Retinal pigment epithelial cell (primary cell): Measurements from ENCODE around the gene DNASE1.

Source experiments
- DNase-seq: peaks from one replicate; pipeline ENCODE4 v3.0.0-alpha.2; 2010; ENCODE audit warnings: low read depth
- H3K4me3 ChIP-seq: 2 replicates; pipeline ENCODE4 v1.5.1; 2011; ENCODE audit warnings: mild to moderate bottlenecking, low read length, control low read depth, moderate library complexity
- TF ChIP-seq, protein P1 (sequence below): conservative IDR thresholded peaks from 2 replicates; pipeline ENCODE4 v1.5.1; 2011; ENCODE audit warnings: low read depth, low read length, control low read depth, inconsistent platforms

DNASE1 gene

DNA sequence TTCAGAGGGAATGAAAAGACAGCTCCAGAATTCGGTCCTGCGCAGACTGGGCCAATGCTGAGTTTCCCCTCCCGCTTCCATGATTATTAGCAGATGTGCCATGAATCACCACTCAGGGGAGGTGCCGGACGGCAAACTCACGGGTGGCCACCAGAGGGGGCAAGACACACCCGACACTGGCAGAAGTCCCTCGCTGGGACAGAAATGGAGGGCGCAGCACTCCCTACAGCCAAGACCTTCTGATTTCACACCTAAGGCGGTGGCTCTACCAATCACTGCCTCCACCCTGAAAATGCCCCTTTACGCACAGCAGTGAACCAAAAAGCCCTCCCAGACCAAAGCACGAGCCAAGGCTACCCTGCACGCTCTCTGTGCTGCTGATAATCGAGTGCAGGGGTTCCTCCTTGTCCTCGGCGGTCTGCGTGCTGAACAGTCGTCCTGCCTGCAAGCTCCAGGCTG is 36.0 kb downstream of the DNASE1 start:
- TF ChIP-seq, protein P1, sequence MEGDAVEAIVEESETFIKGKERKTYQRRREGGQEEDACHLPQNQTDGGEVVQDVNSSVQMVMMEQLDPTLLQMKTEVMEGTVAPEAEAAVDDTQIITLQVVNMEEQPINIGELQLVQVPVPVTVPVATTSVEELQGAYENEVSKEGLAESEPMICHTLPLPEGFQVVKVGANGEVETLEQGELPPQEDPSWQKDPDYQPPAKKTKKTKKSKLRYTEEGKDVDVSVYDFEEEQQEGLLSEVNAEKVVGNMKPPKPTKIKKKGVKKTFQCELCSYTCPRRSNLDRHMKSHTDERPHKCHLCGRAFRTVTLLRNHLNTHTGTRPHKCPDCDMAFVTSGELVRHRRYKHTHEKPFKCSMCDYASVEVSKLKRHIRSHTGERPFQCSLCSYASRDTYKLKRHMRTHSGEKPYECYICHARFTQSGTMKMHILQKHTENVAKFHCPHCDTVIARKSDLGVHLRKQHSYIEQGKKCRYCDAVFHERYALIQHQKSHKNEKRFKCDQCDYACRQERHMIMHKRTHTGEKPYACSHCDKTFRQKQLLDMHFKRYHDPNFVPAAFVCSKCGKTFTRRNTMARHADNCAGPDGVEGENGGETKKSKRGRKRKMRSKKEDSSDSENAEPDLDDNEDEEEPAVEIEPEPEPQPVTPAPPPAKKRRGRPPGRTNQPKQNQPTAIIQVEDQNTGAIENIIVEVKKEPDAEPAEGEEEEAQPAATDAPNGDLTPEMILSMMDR: peak; percentile 94
- DNase-seq: peak; percentile 52
- H3K4me3 ChIP-seq: no peak overlapping the region

DNA sequence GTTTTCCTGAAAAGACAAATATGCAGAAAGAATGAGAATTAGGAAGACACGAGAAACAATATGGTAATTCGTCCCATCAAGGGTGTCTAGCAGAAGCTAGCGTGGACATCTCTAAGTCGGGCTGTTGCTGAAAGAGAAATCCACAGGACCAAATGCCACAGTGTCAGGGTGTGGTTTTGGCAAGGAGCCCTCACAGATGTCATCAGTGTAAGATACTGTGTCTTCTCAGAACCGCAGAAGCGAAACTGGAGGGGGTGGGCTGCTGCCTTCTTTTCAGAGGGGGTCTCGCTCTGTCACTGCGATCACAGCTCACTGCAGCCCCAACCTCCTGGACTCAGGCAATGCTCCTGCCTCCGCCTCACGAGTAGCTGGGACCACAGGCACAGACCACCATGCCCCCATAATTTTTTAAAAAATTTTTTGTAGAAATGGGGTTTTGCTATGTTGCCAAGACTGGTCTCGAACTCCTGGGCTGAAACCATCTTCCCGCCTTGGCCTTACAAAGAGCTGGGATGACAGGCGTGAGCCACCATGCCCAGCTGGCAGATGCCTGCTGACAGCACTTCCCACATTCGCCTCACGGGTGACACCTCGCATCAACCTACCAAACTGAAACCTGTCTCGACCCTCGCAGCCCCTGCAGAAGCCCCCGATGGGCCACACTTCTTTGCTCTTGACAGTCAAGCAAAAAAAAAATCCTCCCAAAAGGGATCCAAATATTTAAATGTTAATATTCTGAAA is 36.7 kb downstream of the DNASE1 start:
- DNase-seq: no peak
- no peak overlapping the region for H3K4me3 ChIP-seq
- TF ChIP-seq, protein P1: no peak

DNA sequence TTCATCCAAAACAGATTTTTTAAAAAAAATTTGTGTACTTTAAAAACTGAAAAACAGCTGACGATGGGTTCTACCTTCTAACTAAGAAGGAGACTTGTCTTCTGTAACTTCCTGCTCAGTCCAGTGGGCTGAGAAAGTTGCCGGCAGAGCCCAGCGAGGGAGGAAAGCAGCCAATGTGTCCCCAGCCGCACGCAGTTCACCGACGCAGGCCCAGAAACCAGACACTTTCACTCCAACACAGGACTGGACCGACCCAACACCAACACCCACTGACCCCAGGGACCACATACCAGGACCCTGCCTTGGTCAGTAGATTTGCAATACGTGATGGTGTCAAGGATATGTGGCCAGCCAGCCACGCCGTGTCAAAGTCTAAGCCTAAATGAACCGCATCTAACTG is 37.3 kb downstream of the DNASE1 start:
- TF ChIP-seq, protein P1: no peak
- no peak for DNase-seq
- no peak overlapping the region for H3K4me3 ChIP-seq

DNA sequence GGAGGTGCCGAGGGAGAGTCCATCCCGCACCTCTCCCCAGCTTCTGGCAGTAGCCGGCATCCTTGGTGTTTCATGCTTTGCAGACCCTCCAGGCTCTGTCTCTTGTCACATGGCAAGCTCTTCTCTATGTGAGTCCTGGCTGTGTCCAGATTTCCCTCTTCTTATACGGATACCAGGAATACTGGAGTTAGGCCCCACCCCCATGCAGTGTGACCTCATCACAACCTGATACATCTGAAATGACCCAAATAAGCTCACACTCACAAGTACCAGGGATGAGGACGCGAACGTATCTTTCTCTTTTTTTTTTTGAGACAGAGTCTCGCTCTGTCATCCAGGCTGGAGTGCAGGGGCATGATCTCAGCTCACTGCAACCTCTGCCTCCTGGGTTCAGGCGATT is 39.6 kb downstream of the DNASE1 start:
- TF ChIP-seq, protein P1: no peak
- H3K4me3 ChIP-seq: no peak overlapping the region
- no peak for DNase-seq

DNA sequence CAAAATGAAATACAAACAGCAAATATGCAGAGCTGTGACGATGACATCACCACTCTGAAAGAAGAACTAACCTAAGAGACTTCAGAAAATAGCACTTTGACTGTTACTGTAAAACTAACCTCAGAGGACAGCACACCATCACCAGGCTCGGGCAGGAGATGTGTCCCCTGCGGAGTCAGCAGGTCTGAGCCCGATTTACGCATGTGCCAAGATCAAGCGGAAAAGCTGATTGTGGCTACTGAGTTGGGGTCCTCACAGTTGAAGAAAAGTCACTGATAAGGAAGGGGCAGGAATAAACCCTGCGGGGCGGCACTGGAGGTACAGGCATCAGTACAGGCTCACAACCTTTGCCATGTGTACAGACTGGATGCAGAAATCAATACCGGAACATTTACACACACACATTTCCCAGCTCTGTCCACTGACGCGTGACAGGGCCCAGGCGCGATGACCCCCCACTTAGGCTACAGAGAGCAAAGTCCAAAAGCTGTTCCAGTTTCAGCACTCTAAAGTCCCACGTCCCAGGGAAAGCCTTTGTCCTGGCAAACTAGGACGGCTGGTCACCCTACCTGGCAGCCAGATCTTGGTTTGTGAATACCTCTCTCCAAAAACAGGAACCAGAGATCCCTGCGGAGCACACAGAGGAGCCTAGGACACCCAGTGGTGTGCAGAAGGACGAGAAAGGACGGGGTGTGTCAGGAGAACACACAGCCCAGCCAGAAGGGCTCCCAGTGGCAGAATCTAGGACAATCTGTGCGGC is 41.3 kb downstream of the DNASE1 start:
- TF ChIP-seq, protein P1: no peak
- no peak overlapping the region for H3K4me3 ChIP-seq
- DNase-seq: no peak

DNA sequence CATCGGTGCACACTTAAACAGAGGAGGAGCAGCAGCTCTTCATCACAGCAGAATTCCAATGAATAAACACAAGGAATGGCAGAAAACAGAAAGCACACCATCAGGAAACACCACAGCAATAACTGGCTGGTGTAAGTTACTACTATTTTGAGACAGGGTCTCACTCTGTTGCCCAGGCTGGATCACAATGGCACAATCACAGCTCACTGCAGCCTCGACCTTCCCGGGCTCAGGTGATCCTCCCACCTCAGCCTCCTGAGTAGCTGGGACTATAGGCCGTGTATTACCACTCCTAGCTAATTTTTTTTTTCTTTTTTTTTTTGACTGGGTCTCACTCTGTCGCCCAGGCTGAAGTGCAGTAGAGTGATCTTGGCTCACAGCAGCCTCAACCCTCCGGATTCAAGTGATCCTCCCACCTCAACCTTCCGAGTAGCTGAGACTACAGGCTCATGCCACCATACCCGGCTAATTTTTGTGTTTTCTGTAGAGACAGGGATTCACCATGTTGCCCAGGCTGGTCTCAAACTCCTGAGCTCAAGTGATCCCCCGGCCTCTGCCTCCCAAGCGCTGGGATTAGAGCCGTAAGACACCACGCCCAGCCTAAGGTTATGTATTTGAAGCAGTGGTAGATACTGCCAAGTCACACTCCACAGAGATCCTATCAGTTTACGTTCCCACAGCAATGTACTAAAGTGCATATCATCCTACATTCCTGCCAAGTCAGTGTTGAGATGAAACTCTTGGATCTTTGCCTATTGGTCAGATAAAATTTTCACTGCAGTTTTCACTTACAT is 42.1 kb downstream of the DNASE1 start:
- peak; percentile 37 for DNase-seq
- TF ChIP-seq, protein P1: no peak
- no peak overlapping the region for H3K4me3 ChIP-seq
